Ovary (tissue), 3 donors: Measurements from ENCODE around the gene KRTAP5-5.

Experiments used
- POLR2A ChIP-seq: fragments of 450-650 bp; IDR thresholded peaks from one replicate; pipeline ENCODE4 v1.6.1; 2017; ENCODE audit warnings: antibody characterized with exemption, mild to moderate bottlenecking, moderate library complexity
- TF ChIP-seq, protein P1 (sequence below), 3 donors: fragments of 450-650 bp in 2 of 3; fragments of 200-600 bp in 1 of 3; IDR thresholded peaks; one replicate each; pipeline versions ENCODE4 v1.5.1 to v1.8.0; 2016 to 2022; ENCODE audit warnings: antibody characterized with exemption in 3 of 3, mild to moderate bottlenecking in 1 of 3
- donor health status: DM: no; HTN: no; CAD: no.

- TF ChIP-seq, protein P1, sequence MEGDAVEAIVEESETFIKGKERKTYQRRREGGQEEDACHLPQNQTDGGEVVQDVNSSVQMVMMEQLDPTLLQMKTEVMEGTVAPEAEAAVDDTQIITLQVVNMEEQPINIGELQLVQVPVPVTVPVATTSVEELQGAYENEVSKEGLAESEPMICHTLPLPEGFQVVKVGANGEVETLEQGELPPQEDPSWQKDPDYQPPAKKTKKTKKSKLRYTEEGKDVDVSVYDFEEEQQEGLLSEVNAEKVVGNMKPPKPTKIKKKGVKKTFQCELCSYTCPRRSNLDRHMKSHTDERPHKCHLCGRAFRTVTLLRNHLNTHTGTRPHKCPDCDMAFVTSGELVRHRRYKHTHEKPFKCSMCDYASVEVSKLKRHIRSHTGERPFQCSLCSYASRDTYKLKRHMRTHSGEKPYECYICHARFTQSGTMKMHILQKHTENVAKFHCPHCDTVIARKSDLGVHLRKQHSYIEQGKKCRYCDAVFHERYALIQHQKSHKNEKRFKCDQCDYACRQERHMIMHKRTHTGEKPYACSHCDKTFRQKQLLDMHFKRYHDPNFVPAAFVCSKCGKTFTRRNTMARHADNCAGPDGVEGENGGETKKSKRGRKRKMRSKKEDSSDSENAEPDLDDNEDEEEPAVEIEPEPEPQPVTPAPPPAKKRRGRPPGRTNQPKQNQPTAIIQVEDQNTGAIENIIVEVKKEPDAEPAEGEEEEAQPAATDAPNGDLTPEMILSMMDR (IDR thresholded peaks at IDR 0.05): no peak
- TF ChIP-seq POLR2A: no peak
Measured at GRCh38 chr11:1589996-1590395, 39.6 kb upstream of the KRTAP5-5 start.
